ENCODE data around the gene CLEC2D. TPM values are rescaled to one million over a fixed set of nuclear protein-coding genes. Genes with fewer than 3 reads are reported as not detected.
"Not testable (repeated sequence)": the region's sequence is repeated elsewhere in the genome, so short reads cannot be mapped to it uniquely, and the experiment has no call there.

CLEC2D gene
- total RNA-seq, 1 experiment from 2014 or later = 2.9 TPM

DNA sequence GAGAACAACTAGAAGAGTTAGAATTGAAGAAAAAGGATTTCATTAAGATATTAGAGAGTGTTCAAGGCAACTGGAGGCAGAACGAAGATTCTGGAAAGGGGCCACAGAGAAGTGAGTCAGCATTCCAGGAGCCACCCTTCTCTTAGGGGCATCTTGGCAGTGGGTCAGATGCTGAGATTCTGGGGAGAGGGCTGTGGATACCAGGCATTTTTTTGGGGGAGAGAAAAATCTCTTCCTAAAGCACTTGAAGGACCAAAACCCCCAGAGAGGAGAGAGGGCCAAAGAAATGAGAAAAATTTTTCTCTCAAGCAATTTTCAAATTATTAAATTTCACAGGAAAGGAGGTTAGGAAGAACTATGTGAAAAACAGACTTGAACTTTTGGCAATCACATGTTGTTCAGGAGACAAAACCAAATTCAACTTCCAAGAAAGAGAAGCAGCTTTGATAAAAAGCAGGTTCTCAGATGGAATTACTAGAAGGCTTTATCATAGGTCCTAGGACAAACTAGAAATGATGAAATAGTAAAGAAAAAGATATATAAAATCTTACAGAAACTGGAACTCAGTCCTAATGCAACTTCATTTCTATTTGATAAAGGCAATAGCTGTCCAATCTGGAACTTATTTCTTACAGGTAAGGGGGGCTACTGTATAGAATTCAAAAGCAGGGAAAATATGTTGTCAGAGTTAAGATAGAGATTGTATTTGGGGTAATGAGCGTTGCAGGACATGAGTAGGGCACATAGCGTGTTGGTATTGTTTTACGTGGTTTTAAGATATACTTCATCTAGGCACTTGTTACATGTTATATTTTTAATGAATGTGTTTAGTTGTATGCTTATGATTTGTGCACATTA lies 1.1 kb upstream of the CLEC2D start:
- no peak overlapping the region for H3K4me3 ChIP-seq (ENCODE audit: low read length)
- H3K79me2 ChIP-seq (ENCODE audit: low read length) = no peaks in the 10 kb centered on the region
- H3K9me3 ChIP-seq (ENCODE audit: low read length) = no peaks in the 10 kb centered on the region
- ChIA-PET CTCF (no interaction called here), POLR2A (ENCODE audit: unreplicated experiment) (no interaction called here)
- H3K36me3 ChIP-seq (ENCODE audit: low read depth, low read length) = no peaks in the 10 kb centered on the region
- TF ChIP-seq, protein P1, sequence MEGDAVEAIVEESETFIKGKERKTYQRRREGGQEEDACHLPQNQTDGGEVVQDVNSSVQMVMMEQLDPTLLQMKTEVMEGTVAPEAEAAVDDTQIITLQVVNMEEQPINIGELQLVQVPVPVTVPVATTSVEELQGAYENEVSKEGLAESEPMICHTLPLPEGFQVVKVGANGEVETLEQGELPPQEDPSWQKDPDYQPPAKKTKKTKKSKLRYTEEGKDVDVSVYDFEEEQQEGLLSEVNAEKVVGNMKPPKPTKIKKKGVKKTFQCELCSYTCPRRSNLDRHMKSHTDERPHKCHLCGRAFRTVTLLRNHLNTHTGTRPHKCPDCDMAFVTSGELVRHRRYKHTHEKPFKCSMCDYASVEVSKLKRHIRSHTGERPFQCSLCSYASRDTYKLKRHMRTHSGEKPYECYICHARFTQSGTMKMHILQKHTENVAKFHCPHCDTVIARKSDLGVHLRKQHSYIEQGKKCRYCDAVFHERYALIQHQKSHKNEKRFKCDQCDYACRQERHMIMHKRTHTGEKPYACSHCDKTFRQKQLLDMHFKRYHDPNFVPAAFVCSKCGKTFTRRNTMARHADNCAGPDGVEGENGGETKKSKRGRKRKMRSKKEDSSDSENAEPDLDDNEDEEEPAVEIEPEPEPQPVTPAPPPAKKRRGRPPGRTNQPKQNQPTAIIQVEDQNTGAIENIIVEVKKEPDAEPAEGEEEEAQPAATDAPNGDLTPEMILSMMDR (conservative IDR thresholded peaks at IDR 0.05; ENCODE audit: low read depth, low read length) = no peak
- TF ChIP-seq EZH2 (IDR thresholded peaks at IDR 0.05; ENCODE audit: low read length, unreplicated experiment) (no peak), EZH2phosphoT487 (IDR thresholded peaks at IDR 0.05; ENCODE audit: borderline replicate concordance, low read length) (no peak)
- no peak overlapping the region for H3K27ac ChIP-seq (ENCODE audit: low read length)
- H3F3A ChIP-seq (ENCODE audit: low read length, unreplicated experiment) = no peaks in the 10 kb centered on the region
- BruUV-seq (replicated peaks) = no TSS peak
- no peak overlapping the region for H3K4me2 ChIP-seq (ENCODE audit: low read length)
- no peak overlapping the region for H2AFZ ChIP-seq (ENCODE audit: low read length)
- H4K20me1 ChIP-seq (ENCODE audit: low read length) = no peaks in the 10 kb centered on the region
- no peaks in the 10 kb centered on the region for H3K27me3 ChIP-seq (ENCODE audit: low read length)
- no peaks in the 10 kb centered on the region for H3K9me2 ChIP-seq (replicated peaks; ENCODE audit: low read length)
- intact Hi-C loops (cut with micrococcal nuclease) = no loop called here
- peaks cover 7% of the 10 kb centered on the region for H3K4me1 ChIP-seq (ENCODE audit: insufficient read depth, low read length)
- no peak for ATAC-seq
- H3K9ac ChIP-seq (ENCODE audit: low read length) = no peak overlapping the region
- DNase-seq = no peak

DNA sequence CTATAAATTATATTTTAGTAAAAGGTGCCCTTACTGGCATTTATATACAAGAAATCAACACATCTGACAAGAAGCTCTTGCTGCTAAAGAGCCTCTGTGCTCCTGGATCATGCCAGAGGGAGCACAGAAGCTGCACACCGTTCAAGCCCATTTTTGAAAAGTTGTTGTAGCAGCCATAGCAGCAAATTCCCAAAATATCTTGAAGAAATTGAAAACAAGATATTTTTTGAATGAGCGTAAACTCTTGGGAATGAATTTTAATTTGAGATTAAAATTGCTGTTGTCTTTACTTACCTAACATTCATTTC lies 540 bp upstream of the CLEC2D start:
- ATAC-seq (no peak), DNase-seq (no peak)
- TF ChIP-seq EZH2phosphoT487 (IDR thresholded peaks at IDR 0.05; ENCODE audit: borderline replicate concordance, low read length) (no peak), EZH2 (IDR thresholded peaks at IDR 0.05; ENCODE audit: low read length, unreplicated experiment) (no peak)
- TF ChIP-seq, protein P1 (conservative IDR thresholded peaks at IDR 0.05; ENCODE audit: low read depth, low read length) = no peak
- POLR2A ChIA-PET (ENCODE audit: unreplicated experiment) = no interaction called here
- H3K36me3 ChIP-seq (ENCODE audit: low read depth, low read length) = no peaks in the 10 kb centered on the region
- H3K9me2 ChIP-seq (replicated peaks; ENCODE audit: low read length) = no peaks in the 10 kb centered on the region
- H3K27ac ChIP-seq (ENCODE audit: low read length) = no peak overlapping the region
- no peak overlapping the region for H3K9ac ChIP-seq (ENCODE audit: low read length)
- no peak overlapping the region for H3K4me3 ChIP-seq (ENCODE audit: low read length)
- BruUV-seq (replicated peaks) = no TSS peak
- H3K79me2 ChIP-seq (ENCODE audit: low read length) = no peaks in the 10 kb centered on the region
- no peak overlapping the region for H2AFZ ChIP-seq (ENCODE audit: low read length)
- H3K4me1 ChIP-seq (ENCODE audit: insufficient read depth, low read length) = peaks cover 13% of the 10 kb centered on the region
- H3K4me2 ChIP-seq (ENCODE audit: low read length) = no peak overlapping the region
- CTCF ChIA-PET = no interaction called here
- H4K20me1 ChIP-seq (ENCODE audit: low read length) = no peaks in the 10 kb centered on the region
- H3K27me3 ChIP-seq (ENCODE audit: low read length) = no peaks in the 10 kb centered on the region
- no peaks in the 10 kb centered on the region for H3K9me3 ChIP-seq (ENCODE audit: low read length)
- H3F3A ChIP-seq (ENCODE audit: low read length, unreplicated experiment) = no peaks in the 10 kb centered on the region
- intact Hi-C loops (cut with micrococcal nuclease) = no loop called here

DNA sequence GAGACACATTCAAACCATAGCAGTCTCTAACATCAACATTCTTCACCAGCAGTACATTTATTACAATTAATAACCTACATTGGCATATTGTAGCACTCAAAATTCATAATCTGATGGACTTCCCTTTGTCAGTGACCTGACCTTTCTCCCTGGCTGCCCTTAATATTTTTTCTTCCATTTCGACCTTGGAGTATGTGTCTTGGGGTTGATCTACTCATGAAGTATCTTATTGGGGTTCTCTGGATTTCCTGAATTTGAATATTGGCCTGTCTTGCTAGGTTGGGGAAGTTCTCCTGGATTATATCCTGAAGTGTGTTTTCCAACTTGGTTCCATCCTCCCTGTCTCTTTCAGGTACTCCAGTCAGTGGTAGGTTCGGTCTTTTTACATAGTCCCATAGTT lies 2.8 kb downstream of the CLEC2D start:
- H3K4me3 ChIP-seq (ENCODE audit: low read length); H3K36me3 ChIP-seq (ENCODE audit: low read depth, low read length); intact Hi-C loops (cut with micrococcal nuclease); H3F3A ChIP-seq (ENCODE audit: low read length, unreplicated experiment); H3K4me2 ChIP-seq (ENCODE audit: low read length); POLR2A ChIA-PET (ENCODE audit: unreplicated experiment); H2AFZ ChIP-seq (ENCODE audit: low read length); DNase-seq; BruUV-seq (replicated peaks); H4K20me1 ChIP-seq (ENCODE audit: low read length); CTCF ChIA-PET; H3K9me2 ChIP-seq (replicated peaks; ENCODE audit: low read length); H3K9me3 ChIP-seq (ENCODE audit: low read length); H3K27me3 ChIP-seq (ENCODE audit: low read length); ATAC-seq; H3K27ac ChIP-seq (ENCODE audit: low read length); H3K79me2 ChIP-seq (ENCODE audit: low read length); H3K9ac ChIP-seq (ENCODE audit: low read length): not testable (repeated sequence)
- H3K4me1 ChIP-seq (ENCODE audit: insufficient read depth, low read length) = peaks cover 18% of the 10 kb centered on the region
